Endothelial cell of umbilical vein (primary cell): ENCODE results near the gene TUT1. TPM values are rescaled to one million over a fixed set of nuclear protein-coding genes. Genes with fewer than 3 reads are reported as not detected.

Experiments
- BruUV-seq: library from RNA; stranded (reverse); fragments of 400-500 nt; replicated peaks from 2 replicates; lab custom pipeline; 2021; lab: Mats Ljungman, UMichigan
- CTCF ChIA-PET: fragments of 300-600, 350-600 bp; sonication (Branson Sonifier 250); formaldehyde crosslinking; loops from one replicate; lab custom pipeline; 2021; ENCODE audit warnings: antibody characterized with exemption, inconsistent platforms; lab: Charles Lee
- POLR2A ChIA-PET: fragments of 300-600, 350-600 bp; sonication (Branson Sonifier 250); formaldehyde crosslinking; loops from one replicate; lab custom pipeline; 2021; ENCODE audit warnings: antibody characterized with exemption, inconsistent platforms; lab: Charles Lee
- DNase-seq: peaks from one replicate; pipeline ENCODE4 v3.0.0-alpha.2; 2011; ENCODE audit warnings: low read depth, low spot score
- FAIRE-seq: peaks from 2 replicates; lab custom pipeline; 2011; peaks lifted over from hg19 to GRCh38; lab: Jason Lieb, UNC
- H2AFZ ChIP-seq: 2 replicates; pipeline ENCODE4 v1.6.0; 2012; ENCODE audit warnings: low read depth, low read length, control low read depth, inconsistent platforms
- H3K27ac ChIP-seq: 2 replicates; pipeline ENCODE4 v1.5.1; 2011; ENCODE audit warnings: low read depth, mild to moderate bottlenecking, control low read depth, low read length, moderate library complexity; ENCODE audit not compliant: insufficient read depth
- H3K27me3 ChIP-seq, 2 experiments: 2 replicates each; pipeline versions ENCODE4 v1.6.0 to v1.6.1; 2011; ENCODE audit warnings: low read length in 2 of 2, mixed read lengths in 1 of 2; ENCODE audit not compliant: control insufficient read depth in 2 of 2, insufficient read depth in 2 of 2
- H3K36me3 ChIP-seq, 2 experiments: 2 replicates in 1 of 2; 3 replicates in 1 of 2; pipeline ENCODE4 v1.5.1; 2011; ENCODE audit warnings: low read length in 2 of 2, mild to moderate bottlenecking in 1 of 2, moderate library complexity in 1 of 2; ENCODE audit not compliant: control insufficient read depth in 2 of 2, insufficient read depth in 2 of 2; ENCODE audit errors: extremely low read depth in 1 of 2
- H3K4me1 ChIP-seq: 3 replicates; pipeline ENCODE4 v1.5.1; 2011; ENCODE audit warnings: mild to moderate bottlenecking, low read length; ENCODE audit not compliant: control insufficient read depth, insufficient read depth; ENCODE audit errors: extremely low read depth
- H3K4me2 ChIP-seq: 2 replicates; pipeline ENCODE4 v1.6.1; 2011; ENCODE audit warnings: low read length, control low read depth, mixed read lengths; ENCODE audit not compliant: insufficient read depth
- H3K4me3 ChIP-seq, 3 experiments: fragments of 200-600 bp in 1 of 3; sonication (generic), shearing (Covaris generic) in 1 of 3; replicated peaks in 1 of 3; 2 replicates each; pipeline ENCODE4 v1.5.1; 2011 to 2016; ENCODE audit warnings: control low read depth in 3 of 3, low read length in 3 of 3, mild to moderate bottlenecking in 2 of 3, inconsistent platforms in 1 of 3, low read depth in 1 of 3, moderate library complexity in 1 of 3; ENCODE audit not compliant: insufficient read depth in 1 of 3
- H3K79me2 ChIP-seq: 2 replicates; pipeline ENCODE4 v1.6.0; 2012; ENCODE audit warnings: low read length, inconsistent platforms; ENCODE audit not compliant: control insufficient read depth, insufficient read depth
- H3K9ac ChIP-seq: replicated peaks from 2 replicates; pipeline ENCODE3; 2011; ENCODE audit warnings: low read length, control low read depth; ENCODE audit not compliant: insufficient read depth; ENCODE audit errors: extremely low read depth
- H3K9me1 ChIP-seq: replicated peaks from 3 replicates; pipeline ENCODE4 v1.6.0; 2011; ENCODE audit warnings: mild to moderate bottlenecking, low read length; ENCODE audit not compliant: control insufficient read depth, insufficient read depth; ENCODE audit errors: extremely low read depth
- H3K9me3 ChIP-seq: replicated peaks from 2 replicates; pipeline ENCODE4 v1.5.1; 2012; ENCODE audit warnings: low read length, inconsistent platforms; ENCODE audit not compliant: control insufficient read depth, insufficient read depth
- H4K20me1 ChIP-seq: replicated peaks from 2 replicates; pipeline ENCODE3; 2011; ENCODE audit warnings: mild to moderate bottlenecking, low read length; ENCODE audit not compliant: control insufficient read depth, insufficient read depth; ENCODE audit errors: extremely low read depth
- CTCF ChIP-seq, 2 donors: IDR thresholded peaks; 1 replicate in 1 of 2; 2 replicates in 1 of 2; pipeline ENCODE4 v1.5.1; 2011; ENCODE audit warnings: low read length in 2 of 2, mild to moderate bottlenecking in 2 of 2, moderate library complexity in 2 of 2, control low read depth in 1 of 2, inconsistent platforms in 1 of 2, low read depth in 1 of 2; ENCODE audit not compliant: insufficient read depth in 1 of 2; ENCODE audit errors: extremely low read depth in 1 of 2
- POLR2A ChIP-seq: IDR thresholded peaks from 2 replicates; pipeline ENCODE4 v1.6.1; 2012; ENCODE audit warnings: low read depth, mild to moderate bottlenecking, control low read depth, low read length
- POLR2AphosphoS5 ChIP-seq: IDR thresholded peaks from 2 replicates; pipeline ENCODE4 v1.6.1; 2012; ENCODE audit warnings: low read depth, mild to moderate bottlenecking, control low read depth, low read length, moderate library complexity; ENCODE audit not compliant: insufficient read depth
- dilution Hi-C: fragments of 300-500 bp; cut with MboI; formaldehyde crosslinking; loops from one replicate; pipeline ENCODE4 v1.15.0; 2019; ENCODE audit warnings: low sequenced_read_pairs; ENCODE audit not compliant: extremely low pct_ligation_motif_present
- intact Hi-C: fragments of 100-400 bp; cut with micrococcal nuclease; formaldehyde crosslinking; loops from one replicate; pipeline ENCODE4 v1.10.0; 2022
- polyA plus RNA-seq, 4 experiments: library from polyadenylated mRNA; depleted of rRNA in 3 of 4; stranded (reverse) in 3 of 4; unstranded in 1 of 4; fragments of >200 nt; gene quantifications; 2 replicates each; pipeline versions ENCODE4 v1.2.1 to v1.2.3, GENCODE V29; 2011 to 2012; ENCODE audit warnings: missing spikeins in 1 of 4
- total RNA-seq: library from RNA; stranded (reverse); gene quantifications from 2 replicates; pipeline ENCODE4 v1.2.3, GENCODE V29; 2021

Gene TUT1
- total and polyA plus RNA-seq, 2 donors (not counting 3 experiments of a cell fraction or from before 2014, with no cell fraction given): 12.7 to 16.9 TPM

- dilution Hi-C loops: no loop called here
- H3K4me3 ChIP-seq: peak overlapping the region; percentile 32 to 73 (median 50)
These were observed 16.2 kb downstream of the TUT1 start for GRCh38 chr11:62575156-62575555.

More at GRCh38 chr11:62575156-62575555, 16.2 kb downstream of the TUT1 start:
- no peak overlapping the region for H2AFZ ChIP-seq
- no peaks in the 10 kb centered on the region for H3K9me3 ChIP-seq
- intact Hi-C loops: no loop called here
- H3K36me3 ChIP-seq: peaks cover 14 to 15% of the 10 kb centered on the region in 2 experiments
- no peaks in the 10 kb centered on the region for H4K20me1 ChIP-seq
- no TSS peak for BruUV-seq
- peaks cover 54% of the 10 kb centered on the region for H3K79me2 ChIP-seq
- H3K27ac ChIP-seq: peak overlapping the region; percentile 99
- H3K4me1 ChIP-seq: peaks cover 59% of the 10 kb centered on the region
- FAIRE-seq: no peak
- H3K9me1 ChIP-seq: no peaks in the 10 kb centered on the region
- H3K27me3 ChIP-seq: no peaks in the 10 kb centered on the region
- TF ChIP-seq CTCF (IDR thresholded peaks at IDR 0.05; ENCODE audit: extremely low read depth in 1 of 2, insufficient read depth in 1 of 2, low read depth in 1 of 2, low read length in 2 of 2): no peak
- peak; percentile 67 for TF ChIP-seq POLR2A
- peak; percentile 45 for TF ChIP-seq POLR2AphosphoS5
- peak overlapping the region; percentile 93 for H3K9ac ChIP-seq
- CTCF ChIA-PET: interaction anchor here (0.6 to 2.8 kb wide), 9 partner anchors 16 to 180 kb away, joined by 3 to 18 read pairs (median 4); partner anchors contain the start of genes EML3, ROM1 and TUT1
- DNase-seq: no peak
- POLR2A ChIA-PET: interaction anchor here (1.9 to 5.7 kb wide), 2 partner anchors 17 to 90 kb away, joined by 15 to 75 read pairs; partner anchors contain the start of genes C11orf98, CSKMT and TUT1
- peak overlapping the region; percentile 62 for H3K4me2 ChIP-seq
